Mesodermal cell (in vitro differentiated cells): ENCODE results near the gene APOL5.

ENCODE experiments used
- H3K27ac ChIP-seq: 2 replicates; pipeline ENCODE4 v1.7.0; 2013; ENCODE audit warnings: mild to moderate bottlenecking, low read depth, low read length, moderate library complexity; ENCODE audit not compliant: severe bottlenecking
- H3K36me3 ChIP-seq: 2 replicates; pipeline ENCODE4 v1.7.1; 2013; ENCODE audit warnings: mild to moderate bottlenecking, low read length, moderate library complexity; ENCODE audit not compliant: control insufficient read depth, insufficient read depth
- H3K4me1 ChIP-seq: one replicate; pipeline ENCODE4 v1.7.1; 2013; ENCODE audit warnings: mild to moderate bottlenecking, low read length; ENCODE audit not compliant: insufficient read depth, control insufficient read depth, poor library complexity, severe bottlenecking
- H3K4me3 ChIP-seq: 2 replicates; pipeline ENCODE4 v1.7.0; 2013; ENCODE audit warnings: low read length, control low read depth, mild to moderate bottlenecking; ENCODE audit not compliant: insufficient read depth, poor library complexity, severe bottlenecking; ENCODE audit errors: extremely low read depth
- H3K9me3 ChIP-seq: 2 replicates; pipeline ENCODE4 v1.7.1; 2013; ENCODE audit warnings: mild to moderate bottlenecking, low read length, moderate library complexity; ENCODE audit not compliant: control insufficient read depth
- WGBS, 2 experiments: methylation state at CpG; one replicate each; pipeline ENCODE4 v1.1.5; 2013; ENCODE audit warnings: missing lambda C conversion rate in 2 of 2; ENCODE audit not compliant: insufficient coverage in 2 of 2; 5-methylcytosine and 5-hydroxymethylcytosine counted together

APOL5 gene

GRCh38 chr22:35742342-35743100, 24.8 kb downstream of the APOL5 start:
- 70 to 82% methylated on average over 6 to 7 of the region's 9 CpGs for WGBS, 2 experiments
- Histone ChIP-seq H3K36me3 (peaks cover 82% of the 10 kb centered on the region), H3K9me3 (no peaks in the 10 kb centered on the region), H3K4me3 (no peak overlapping the region), H3K4me1 (peaks cover 43% of the 10 kb centered on the region), H3K27ac (peak overlapping the region; percentile 87)

- Histone ChIP-seq H3K36me3 (peaks cover 74% of the 10 kb centered on the region), H3K4me3 (no peak overlapping the region), H3K27ac (peak overlapping the region; percentile 87), H3K4me1 (peaks cover 46% of the 10 kb centered on the region), H3K9me3 (no peaks in the 10 kb centered on the region)
- WGBS, 2 experiments = 100% methylated on average over 1 of the region's 6 CpGs; no CpG with 5 or more reads in 1 of the 2 experiments
These were observed 25.7 kb downstream of the APOL5 start for GRCh38 chr22:35743326-35743860.

GRCh38 chr22:35746248-35746647, 28.6 kb downstream of the APOL5 start:
- H3K9me3 ChIP-seq = no peaks in the 10 kb centered on the region
- peaks cover 55% of the 10 kb centered on the region for H3K36me3 ChIP-seq
- H3K27ac ChIP-seq = no peak overlapping the region
- H3K4me3 ChIP-seq = no peak overlapping the region
- peaks cover 49% of the 10 kb centered on the region for H3K4me1 ChIP-seq
- WGBS, 2 experiments = 92 to 95% methylated on average over 4 to 6 of the region's 9 CpGs

GRCh38 chr22:35746946-35747703, 29.5 kb downstream of the APOL5 start:
- WGBS, 2 experiments = 94 to 100% methylated on average over 1 to 2 of the region's 4 CpGs
- H3K9me3 ChIP-seq = no peaks in the 10 kb centered on the region
- H3K4me3 ChIP-seq = no peak overlapping the region
- H3K36me3 ChIP-seq = peaks cover 53% of the 10 kb centered on the region
- H3K4me1 ChIP-seq = peaks cover 41% of the 10 kb centered on the region
- no peak overlapping the region for H3K27ac ChIP-seq

- H3K4me1 ChIP-seq = peaks cover 15% of the 10 kb centered on the region
- H3K4me3 ChIP-seq = no peak overlapping the region
- H3K27ac ChIP-seq = no peak overlapping the region
- no peaks in the 10 kb centered on the region for H3K9me3 ChIP-seq
- H3K36me3 ChIP-seq = peaks cover 52% of the 10 kb centered on the region
- 88 to 90% methylated on average over 8 of the region's 10 CpGs for WGBS, 2 experiments
These were observed 32.1 kb downstream of the APOL5 start for GRCh38 chr22:35749808-35750207.

- H3K36me3 ChIP-seq = peaks cover 46% of the 10 kb centered on the region
- peaks cover 15% of the 10 kb centered on the region for H3K4me1 ChIP-seq
- H3K4me3 ChIP-seq = no peak overlapping the region
- H3K27ac ChIP-seq = no peak overlapping the region
- 86 to 90% methylated on average over 1 to 3 of the region's 5 CpGs for WGBS, 2 experiments
- no peaks in the 10 kb centered on the region for H3K9me3 ChIP-seq
These were observed 34.6 kb downstream of the APOL5 start for GRCh38 chr22:35752006-35752862.

- Histone ChIP-seq H3K4me1 (peaks cover 10% of the 10 kb centered on the region), H3K36me3 (peaks cover 44% of the 10 kb centered on the region), H3K9me3 (no peaks in the 10 kb centered on the region), H3K27ac (no peak overlapping the region), H3K4me3 (no peak overlapping the region)
- 43 to 100% methylated on average over 1 of the region's 3 CpGs for WGBS, 2 experiments
These were observed 35.2 kb downstream of the APOL5 start for GRCh38 chr22:35752863-35753189.

GRCh38 chr22:35754761-35755160, 37.1 kb downstream of the APOL5 start:
- peaks cover 59% of the 10 kb centered on the region for H3K36me3 ChIP-seq
- 100% methylated on average over 1 of the region's 2 CpGs; no CpG with 5 or more reads in 1 of the 2 experiments for WGBS, 2 experiments
- no peaks in the 10 kb centered on the region for H3K9me3 ChIP-seq
- no peak overlapping the region for H3K4me3 ChIP-seq
- H3K27ac ChIP-seq = no peak overlapping the region
- peaks cover 3% of the 10 kb centered on the region for H3K4me1 ChIP-seq

GRCh38 chr22:35756722-35757121, 39.0 kb downstream of the APOL5 start:
- WGBS, 2 experiments = 100% methylated on average over 1 of the region's 1 CpG; no CpG with 5 or more reads in 1 of the 2 experiments
- no peak overlapping the region for H3K27ac ChIP-seq
- no peaks in the 10 kb centered on the region for H3K9me3 ChIP-seq
- H3K4me3 ChIP-seq = no peak overlapping the region
- no peaks in the 10 kb centered on the region for H3K4me1 ChIP-seq
- peaks cover 70% of the 10 kb centered on the region for H3K36me3 ChIP-seq

- no CpG with 5 or more reads among the region's 1 CpG for WGBS, 2 experiments
- no peaks in the 10 kb centered on the region for H3K4me1 ChIP-seq
- peaks cover 68% of the 10 kb centered on the region for H3K36me3 ChIP-seq
These were observed 40.7 kb downstream of the APOL5 start for GRCh38 chr22:35758394-35758793.

More at GRCh38 chr22:35758394-35758793, 40.7 kb downstream of the APOL5 start:
- no peaks in the 10 kb centered on the region for H3K9me3 ChIP-seq
- H3K4me3 ChIP-seq = no peak overlapping the region
- no peak overlapping the region for H3K27ac ChIP-seq
